ENCODE measurements around the gene ALKBH3.

DNA sequence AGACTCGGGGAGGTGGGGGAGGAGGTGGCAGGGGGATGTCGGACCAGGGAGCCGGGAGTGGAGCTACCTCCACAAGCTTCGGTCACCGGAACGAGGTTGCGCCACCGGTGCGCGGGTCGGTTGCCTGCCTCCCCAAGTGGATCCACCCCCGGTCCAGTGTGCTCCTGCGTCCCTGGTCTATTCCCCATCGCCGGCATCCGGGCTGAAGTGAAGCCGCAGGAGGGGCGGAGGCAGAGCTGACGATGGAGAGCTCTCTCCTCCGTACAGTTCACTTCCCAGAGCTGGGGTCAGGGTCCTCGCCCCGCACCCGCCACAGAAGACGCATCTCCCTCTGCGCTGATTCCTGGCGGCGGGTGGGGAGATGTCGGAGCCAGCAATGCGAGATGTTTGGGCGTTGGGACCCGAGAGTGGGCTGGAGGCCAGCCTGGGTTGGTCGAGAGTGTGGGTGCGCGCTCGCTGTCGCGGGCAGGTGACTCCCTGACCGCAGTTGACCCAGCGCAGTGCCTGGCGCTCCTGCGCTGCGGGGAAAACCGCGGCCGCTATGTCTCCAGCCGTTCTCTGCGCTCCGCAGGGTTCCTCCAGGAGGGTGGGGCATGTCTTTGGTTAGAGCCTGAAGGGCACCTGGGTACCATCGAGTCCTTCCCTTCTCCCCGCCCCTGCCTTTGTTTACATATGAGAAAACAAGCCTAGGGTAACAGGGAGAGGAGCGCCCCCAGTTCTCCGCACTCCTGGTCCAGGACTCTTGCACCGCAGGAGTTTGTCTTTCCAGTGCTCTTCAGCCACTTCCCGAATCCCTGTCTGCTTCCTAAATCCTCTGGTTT, 63.5 kb downstream of the ALKBH3 start:
- no peak for TF ChIP-seq POLR2A (IDR thresholded peaks at IDR 0.05)
- TF ChIP-seq, protein P1, sequence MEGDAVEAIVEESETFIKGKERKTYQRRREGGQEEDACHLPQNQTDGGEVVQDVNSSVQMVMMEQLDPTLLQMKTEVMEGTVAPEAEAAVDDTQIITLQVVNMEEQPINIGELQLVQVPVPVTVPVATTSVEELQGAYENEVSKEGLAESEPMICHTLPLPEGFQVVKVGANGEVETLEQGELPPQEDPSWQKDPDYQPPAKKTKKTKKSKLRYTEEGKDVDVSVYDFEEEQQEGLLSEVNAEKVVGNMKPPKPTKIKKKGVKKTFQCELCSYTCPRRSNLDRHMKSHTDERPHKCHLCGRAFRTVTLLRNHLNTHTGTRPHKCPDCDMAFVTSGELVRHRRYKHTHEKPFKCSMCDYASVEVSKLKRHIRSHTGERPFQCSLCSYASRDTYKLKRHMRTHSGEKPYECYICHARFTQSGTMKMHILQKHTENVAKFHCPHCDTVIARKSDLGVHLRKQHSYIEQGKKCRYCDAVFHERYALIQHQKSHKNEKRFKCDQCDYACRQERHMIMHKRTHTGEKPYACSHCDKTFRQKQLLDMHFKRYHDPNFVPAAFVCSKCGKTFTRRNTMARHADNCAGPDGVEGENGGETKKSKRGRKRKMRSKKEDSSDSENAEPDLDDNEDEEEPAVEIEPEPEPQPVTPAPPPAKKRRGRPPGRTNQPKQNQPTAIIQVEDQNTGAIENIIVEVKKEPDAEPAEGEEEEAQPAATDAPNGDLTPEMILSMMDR (IDR thresholded peaks at IDR 0.05), result no peak

Data from heart left ventricle (tissue), 13 donors.